ENCODE results near the gene FOXO3. TPM values are rescaled to one million over a fixed set of nuclear protein-coding genes. Genes with fewer than 3 reads are reported as not detected.

Gene FOXO3
- total and polyA plus RNA-seq, 8 donors: 50.0 to 71.1 (median 63.1) TPM

DNA sequence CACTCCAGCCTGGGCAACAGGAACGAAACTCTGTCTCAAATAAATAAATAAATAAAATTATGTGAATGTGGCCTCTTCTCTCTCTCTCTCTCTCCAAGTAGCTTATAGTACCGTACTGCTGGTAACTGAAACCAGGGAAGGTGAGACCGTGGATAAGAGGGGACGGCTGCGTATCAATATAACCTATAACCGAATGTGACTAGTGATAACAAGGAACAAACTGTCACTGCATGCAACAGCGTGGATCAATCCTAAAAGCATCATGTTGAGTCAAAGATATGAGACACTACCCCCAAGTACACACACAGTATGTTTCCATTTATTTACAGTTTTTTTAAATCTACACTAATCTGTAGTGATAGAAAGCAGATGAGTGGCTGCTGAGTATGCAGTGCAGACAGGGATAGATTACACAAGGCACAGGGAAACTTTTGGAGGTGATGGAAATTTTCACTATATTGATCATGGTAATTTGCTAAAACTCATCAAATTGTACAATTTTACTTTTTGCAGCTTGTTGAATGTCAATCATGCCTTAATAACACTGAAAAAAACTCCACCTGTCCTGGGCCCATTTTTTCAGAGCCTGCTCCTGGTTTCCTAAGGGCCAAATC, 166.1 kb downstream of the FOXO3 start:
- DNase-seq (no peak), ATAC-seq (no peak)
- Histone ChIP-seq H3K27ac (no peak overlapping the region), H3K36me3 (no peaks in the 10 kb centered on the region), H3K4me3 (no peak overlapping the region), H3K4me1 (no peaks in the 10 kb centered on the region), H3K27me3 (no peaks in the 10 kb centered on the region), H3K9me3 (peaks cover 0 to 11% of the 10 kb centered on the region in 2 donors)
- TF ChIP-seq, protein P1, sequence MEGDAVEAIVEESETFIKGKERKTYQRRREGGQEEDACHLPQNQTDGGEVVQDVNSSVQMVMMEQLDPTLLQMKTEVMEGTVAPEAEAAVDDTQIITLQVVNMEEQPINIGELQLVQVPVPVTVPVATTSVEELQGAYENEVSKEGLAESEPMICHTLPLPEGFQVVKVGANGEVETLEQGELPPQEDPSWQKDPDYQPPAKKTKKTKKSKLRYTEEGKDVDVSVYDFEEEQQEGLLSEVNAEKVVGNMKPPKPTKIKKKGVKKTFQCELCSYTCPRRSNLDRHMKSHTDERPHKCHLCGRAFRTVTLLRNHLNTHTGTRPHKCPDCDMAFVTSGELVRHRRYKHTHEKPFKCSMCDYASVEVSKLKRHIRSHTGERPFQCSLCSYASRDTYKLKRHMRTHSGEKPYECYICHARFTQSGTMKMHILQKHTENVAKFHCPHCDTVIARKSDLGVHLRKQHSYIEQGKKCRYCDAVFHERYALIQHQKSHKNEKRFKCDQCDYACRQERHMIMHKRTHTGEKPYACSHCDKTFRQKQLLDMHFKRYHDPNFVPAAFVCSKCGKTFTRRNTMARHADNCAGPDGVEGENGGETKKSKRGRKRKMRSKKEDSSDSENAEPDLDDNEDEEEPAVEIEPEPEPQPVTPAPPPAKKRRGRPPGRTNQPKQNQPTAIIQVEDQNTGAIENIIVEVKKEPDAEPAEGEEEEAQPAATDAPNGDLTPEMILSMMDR (IDR thresholded peaks at IDR 0.05): no peak
- intact Hi-C loops (cut with DNase I): no loop called here

DNA sequence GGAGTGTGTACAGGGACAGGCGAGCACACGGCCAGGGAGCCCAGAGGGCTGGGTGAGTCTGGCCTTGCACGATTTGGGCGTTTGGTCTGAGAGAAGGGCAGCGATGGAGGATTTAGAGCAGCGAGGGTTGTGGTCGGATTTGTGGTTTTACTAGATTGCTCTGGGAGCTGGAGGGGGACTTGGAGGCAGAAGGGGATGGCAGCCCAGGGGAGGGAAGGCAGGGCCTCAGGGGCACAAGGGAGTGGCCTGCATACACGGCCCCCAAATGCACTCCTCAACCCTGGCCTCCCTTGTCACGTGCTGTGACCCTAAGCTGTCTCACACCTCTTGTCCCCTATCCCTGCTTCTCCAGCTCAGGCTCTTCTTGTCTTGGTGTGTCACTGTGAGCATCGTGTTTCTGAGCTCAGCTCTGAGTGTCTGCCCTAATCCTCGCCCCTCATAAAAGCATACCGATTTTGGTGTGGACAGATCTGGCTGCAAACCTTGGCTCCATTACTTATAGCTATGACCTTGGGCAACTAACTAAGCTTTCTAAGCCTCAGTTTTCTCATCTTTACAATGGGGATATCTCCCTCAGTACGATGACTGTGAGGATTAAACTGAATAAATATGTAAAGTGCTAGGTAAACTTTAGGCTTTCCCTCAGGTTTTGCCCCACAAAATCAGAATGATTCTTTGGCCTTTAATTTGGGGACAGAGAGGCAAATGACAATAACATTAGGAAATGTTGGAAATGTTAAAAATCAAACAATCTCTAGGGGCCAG, 167.4 kb downstream of the FOXO3 start:
- ATAC-seq: no peak
- no peak overlapping the region for H3K27ac ChIP-seq
- H3K36me3 ChIP-seq: no peaks in the 10 kb centered on the region
- H3K4me3 ChIP-seq: no peak overlapping the region
- H3K27me3 ChIP-seq: no peaks in the 10 kb centered on the region
- intact Hi-C loops (cut with DNase I): no loop called here
- no peak for DNase-seq
- H3K4me1 ChIP-seq: no peaks in the 10 kb centered on the region
- TF ChIP-seq, protein P1 (IDR thresholded peaks at IDR 0.05): no peak
- peaks cover 0 to 11% of the 10 kb centered on the region in 2 donors for H3K9me3 ChIP-seq

DNA sequence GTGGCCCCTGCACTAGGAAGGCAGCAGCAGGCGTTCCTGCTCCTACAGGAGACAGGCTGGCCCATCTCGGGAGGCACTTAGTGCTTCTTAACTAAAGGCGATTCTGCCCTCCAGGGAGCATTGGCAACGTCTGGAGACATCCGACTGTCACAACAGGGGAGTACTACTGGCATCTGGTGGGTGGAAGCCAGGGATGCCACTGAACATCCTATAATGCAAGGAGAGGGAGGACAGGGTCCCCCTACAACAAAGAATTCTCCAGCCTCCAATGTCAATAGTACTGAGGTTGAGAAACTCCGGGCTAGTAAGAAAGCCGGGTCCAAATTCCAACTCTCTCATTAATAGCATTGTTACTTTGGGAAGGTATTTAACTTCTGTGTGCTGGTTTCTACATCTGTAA, 168.1 kb downstream of the FOXO3 start:
- no peak overlapping the region for H3K27ac ChIP-seq

DNA sequence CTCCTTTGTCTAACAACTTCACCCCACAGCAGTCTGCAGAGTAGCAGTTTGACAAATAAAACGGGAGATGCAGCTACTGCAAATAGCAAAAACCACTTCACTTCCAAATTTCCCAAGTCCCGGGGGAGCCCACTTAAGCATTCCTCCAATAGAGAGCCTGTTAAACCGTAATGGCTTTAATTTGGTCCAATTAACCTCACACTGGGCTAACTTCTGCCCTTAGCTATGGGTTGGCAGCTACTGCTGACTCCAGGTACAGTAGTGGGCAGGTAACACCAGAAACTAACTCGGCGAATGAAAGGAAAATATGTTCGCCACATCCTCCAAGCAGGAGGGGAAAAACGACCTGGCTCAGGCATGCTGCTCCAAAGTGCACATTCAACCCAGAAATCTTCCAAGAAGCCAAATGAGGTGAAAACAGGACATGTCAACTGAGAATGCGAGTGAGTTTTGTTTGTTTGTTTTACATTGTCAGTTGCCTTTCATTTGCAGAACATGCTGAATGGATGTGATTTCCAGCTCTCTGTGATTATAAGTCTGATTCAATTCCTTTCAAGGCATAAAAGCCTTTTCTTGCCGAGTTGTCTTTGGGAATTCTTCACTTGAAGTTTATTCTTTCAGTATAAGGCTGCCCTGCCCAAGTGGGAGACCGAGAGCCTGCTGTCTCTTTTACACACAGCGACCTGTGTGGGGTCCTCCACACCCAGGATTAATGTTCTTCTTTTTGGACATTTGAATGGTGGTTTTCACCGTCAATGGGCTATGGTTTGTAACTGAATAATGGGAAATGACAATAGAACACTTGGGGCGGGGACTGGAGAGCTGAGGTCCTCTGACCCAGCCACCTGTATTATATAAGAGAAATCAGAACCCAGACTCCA, 170.2 kb downstream of the FOXO3 start:
- H3K4me1 ChIP-seq: peaks cover 0 to 4% of the 10 kb centered on the region in 2 donors
- intact Hi-C loops (cut with DNase I): no loop called here
- ATAC-seq: no peak
- no peak for DNase-seq
- TF ChIP-seq, protein P1 (IDR thresholded peaks at IDR 0.05): no peak
- no peak overlapping the region for H3K27ac ChIP-seq
- H3K27me3 ChIP-seq: no peaks in the 10 kb centered on the region
- no peak overlapping the region for H3K4me3 ChIP-seq
- H3K9me3 ChIP-seq: no peaks in the 10 kb centered on the region
- no peaks in the 10 kb centered on the region for H3K36me3 ChIP-seq

More for the DNA sequence above, 168.1 kb downstream of the FOXO3 start:
- intact Hi-C loops (cut with DNase I): no loop called here
- no peak for ATAC-seq
- Histone ChIP-seq H3K9me3 (peaks cover 0 to 4% of the 10 kb centered on the region in 2 donors), H3K4me1 (no peaks in the 10 kb centered on the region), H3K27me3 (no peaks in the 10 kb centered on the region), H3K36me3 (no peaks in the 10 kb centered on the region), H3K4me3 (no peak overlapping the region)
- TF ChIP-seq, protein P1 (IDR thresholded peaks at IDR 0.05): no peak
- no peak for DNase-seq

Data from left lung (tissue), 10 donors.